GM18907 (cell line): Measurements from ENCODE around the gene SKAP1.
"Not testable (repeated sequence)": the region's sequence is repeated elsewhere in the genome, so short reads cannot be mapped to it uniquely, and the experiment has no call there.

Experiments used
- ATAC-seq: cut with Tn5 transposase; IDR thresholded peaks from one replicate; pipeline ENCODE4 v1.9.1; 2021; ENCODE audit warnings: mild to moderate bottlenecking, moderate library complexity; ENCODE audit not compliant: unreplicated experiment

SKAP1 gene

GRCh38 chr17:48247603-48248002, 182.4 kb downstream of the SKAP1 start:
- ATAC-seq, result no peak

- ATAC-seq, result no peak
These were observed 183.0 kb downstream of the SKAP1 start for GRCh38 chr17:48247038-48247437.

- no peak for ATAC-seq
These were observed 183.4 kb downstream of the SKAP1 start for GRCh38 chr17:48246612-48247011.

- ATAC-seq, result not testable (repeated sequence)
These were observed 184.5 kb downstream of the SKAP1 start for GRCh38 chr17:48245465-48246033.

GRCh38 chr17:48244814-48245213, 185.2 kb downstream of the SKAP1 start:
- no peak for ATAC-seq

GRCh38 chr17:48244121-48244711, 185.8 kb downstream of the SKAP1 start:
- ATAC-seq, result no peak

GRCh38 chr17:48241770-48242497, 188.1 kb downstream of the SKAP1 start:
- no peak for ATAC-seq

GRCh38 chr17:48241131-48241591, 188.9 kb downstream of the SKAP1 start:
- ATAC-seq, result peak; percentile 87

- peak; percentile 11 for ATAC-seq
These were observed 189.4 kb downstream of the SKAP1 start for GRCh38 chr17:48240562-48241130.

GRCh38 chr17:48240122-48240521, 189.9 kb downstream of the SKAP1 start:
- ATAC-seq, result no peak

- ATAC-seq, result no peak
These were observed 190.4 kb downstream of the SKAP1 start for GRCh38 chr17:48239603-48239995.

- ATAC-seq, result no peak
These were observed 190.9 kb downstream of the SKAP1 start for GRCh38 chr17:48238933-48239602.

GRCh38 chr17:48237456-48237855, 192.6 kb downstream of the SKAP1 start:
- no peak for ATAC-seq

- no peak for ATAC-seq
These were observed 193.3 kb downstream of the SKAP1 start for GRCh38 chr17:48236681-48237134.

- ATAC-seq, result no peak
These were observed 195.1 kb downstream of the SKAP1 start for GRCh38 chr17:48234922-48235321.

GRCh38 chr17:48231995-48232959, 197.7 kb downstream of the SKAP1 start:
- ATAC-seq, result no peak

- no peak for ATAC-seq
These were observed 200.1 kb downstream of the SKAP1 start for GRCh38 chr17:48229936-48230335.

- no peak for ATAC-seq
These were observed 201.3 kb downstream of the SKAP1 start for GRCh38 chr17:48228720-48229119.

GRCh38 chr17:48225725-48226567, 204.1 kb downstream of the SKAP1 start:
- ATAC-seq, result no peak
